NOMO-1 treated with dmso at 0.1 percent for 144 hours (cell line): Measurements from ENCODE around the gene DEDD.
A peak's percentile ranks its signal among the peaks of the same experiment; 100 is the strongest.

Experiments used
- DNase-seq: peaks from one replicate; lab custom pipeline; 2025; ENCODE audit not compliant: unreplicated experiment; lab: John Stamatoyannopoulos, UW

DEDD gene

DNA sequence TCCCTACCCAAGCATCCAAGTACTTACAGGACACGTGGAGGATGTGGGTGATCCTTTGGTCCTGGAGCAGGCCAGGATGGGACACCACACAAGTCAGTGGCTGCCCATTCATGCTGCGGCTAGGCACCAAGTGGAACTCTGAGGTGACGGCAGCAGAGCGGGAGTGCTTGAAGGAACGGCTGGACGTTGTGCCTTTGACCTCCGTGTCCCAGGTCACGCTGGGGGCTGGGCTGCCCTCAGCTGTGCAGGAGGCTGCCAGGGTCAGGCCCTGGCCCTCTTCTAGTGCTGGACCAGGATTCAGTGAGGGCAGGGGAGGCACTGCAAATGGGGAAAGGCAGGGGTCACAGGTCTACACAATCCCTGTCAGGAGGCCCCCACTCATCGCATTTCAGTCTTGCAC, 55.0 kb downstream of the DEDD start:
- no peak for DNase-seq

DNA sequence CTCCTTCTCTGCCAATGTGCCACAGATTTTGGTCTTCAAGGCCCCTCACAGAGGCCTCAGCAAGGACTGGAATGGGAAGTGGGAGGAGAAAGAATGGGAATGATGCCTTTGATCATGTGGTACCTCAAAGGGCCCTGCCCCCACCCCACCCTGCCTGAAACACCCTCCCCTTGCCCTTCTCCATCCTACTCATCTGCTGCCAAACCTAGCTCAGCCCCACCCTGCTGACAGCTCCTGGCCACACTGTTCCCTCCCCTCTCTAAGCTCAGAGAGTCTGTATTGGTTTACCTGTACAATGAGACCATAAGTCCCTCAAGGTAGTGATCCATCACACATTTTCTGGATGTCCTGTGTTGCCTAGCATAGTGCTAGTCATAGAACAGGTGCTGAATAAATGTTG, 56.1 kb downstream of the DEDD start:
- no peak for DNase-seq

DNA sequence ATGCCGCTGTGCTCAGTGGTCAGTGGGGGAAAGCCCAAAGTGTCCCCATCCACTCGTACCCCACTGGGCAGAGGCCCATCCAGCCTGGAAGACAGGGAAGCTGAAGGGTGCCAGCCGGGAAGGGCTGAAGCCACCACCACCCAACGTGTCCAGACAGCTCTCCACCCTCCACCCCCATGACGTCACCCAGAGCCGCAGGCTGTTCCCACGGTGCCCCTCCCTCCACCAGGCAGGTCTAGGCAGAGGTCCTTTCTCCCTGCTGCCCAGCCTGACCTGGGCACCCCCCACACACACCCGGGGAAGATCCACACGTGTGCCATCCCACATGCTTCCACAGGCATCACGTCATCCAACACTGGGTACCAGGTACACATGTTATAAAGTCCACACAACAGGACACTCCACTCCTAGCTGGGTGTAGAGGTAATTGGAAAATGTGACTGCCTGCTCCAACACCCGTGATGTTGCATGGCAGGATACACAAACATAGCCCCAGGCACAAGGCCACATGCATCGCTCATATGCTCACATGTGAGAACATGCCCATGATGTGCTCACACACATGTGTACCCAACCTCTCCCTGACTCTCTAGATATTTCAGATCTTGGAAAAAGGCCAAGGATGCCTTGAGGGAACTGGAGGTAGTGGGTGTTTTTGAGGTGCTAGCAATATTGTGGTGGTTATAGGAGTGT, 57.6 kb downstream of the DEDD start:
- DNase-seq = no peak

DNA sequence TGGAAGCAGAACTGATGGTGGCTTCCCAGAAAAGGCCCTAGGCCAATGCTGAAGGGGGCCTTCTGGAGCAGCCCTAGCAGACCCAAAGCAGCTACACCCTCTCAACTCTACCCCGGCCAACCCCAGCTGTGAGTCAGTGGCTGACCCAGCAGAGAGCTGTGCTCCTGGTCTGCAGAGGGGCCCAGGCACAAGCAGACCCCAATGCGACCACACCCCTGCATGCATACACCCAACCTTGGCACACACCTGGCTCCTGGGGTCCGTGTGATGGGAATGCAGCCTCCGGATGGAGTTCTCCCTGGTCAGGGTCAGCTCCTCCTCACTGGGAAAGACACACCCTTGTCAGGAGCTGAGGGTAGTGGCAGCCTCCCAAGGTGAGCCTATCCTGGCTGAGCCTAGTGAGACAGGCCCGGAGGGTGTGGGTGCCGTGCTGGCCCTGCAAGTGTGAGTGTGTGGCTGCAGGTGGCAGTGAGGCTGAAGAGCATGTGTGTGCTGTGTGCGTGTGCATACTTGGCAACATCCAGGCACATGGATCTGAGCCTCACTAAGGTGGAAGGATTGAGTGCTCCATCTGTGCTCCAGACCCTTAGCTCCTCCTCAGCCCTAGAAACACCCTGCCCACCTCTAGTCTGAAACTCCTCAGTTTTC, 58.9 kb downstream of the DEDD start:
- DNase-seq = no peak

DNA sequence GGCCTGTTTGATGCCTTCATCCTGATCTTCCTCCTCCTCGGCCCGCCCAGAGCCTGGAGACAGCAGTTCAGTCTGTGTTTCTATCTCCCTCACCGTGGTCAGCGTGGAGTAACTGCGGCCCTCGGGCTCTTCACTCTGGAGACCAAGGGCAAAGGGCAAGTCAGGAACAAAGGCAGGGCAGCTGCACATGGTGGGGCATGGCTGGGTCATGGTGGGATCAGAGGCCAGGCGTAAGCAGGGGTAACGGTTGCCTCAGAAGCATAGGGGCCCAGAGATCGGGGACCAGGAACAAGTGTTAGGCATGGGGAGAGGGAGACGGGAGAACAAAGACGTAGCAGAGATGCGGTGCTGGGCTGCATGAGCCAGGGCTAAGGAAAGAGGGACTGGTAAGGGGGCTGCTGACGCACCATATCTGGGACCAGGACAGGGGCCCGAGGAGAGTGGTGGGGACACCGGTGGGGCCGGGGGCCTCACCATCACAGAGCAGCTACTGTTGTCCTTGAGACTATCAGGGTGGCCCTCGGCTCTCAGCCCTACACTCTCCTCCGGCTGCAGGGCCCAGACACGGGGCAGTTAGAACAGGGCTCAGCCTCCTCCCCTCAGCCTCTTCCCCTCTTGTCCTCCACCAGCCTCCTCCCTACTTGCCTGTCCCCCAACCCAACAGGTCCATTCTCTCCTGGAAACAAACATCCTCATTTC, 59.6 kb downstream of the DEDD start:
- DNase-seq = no peak

DNA sequence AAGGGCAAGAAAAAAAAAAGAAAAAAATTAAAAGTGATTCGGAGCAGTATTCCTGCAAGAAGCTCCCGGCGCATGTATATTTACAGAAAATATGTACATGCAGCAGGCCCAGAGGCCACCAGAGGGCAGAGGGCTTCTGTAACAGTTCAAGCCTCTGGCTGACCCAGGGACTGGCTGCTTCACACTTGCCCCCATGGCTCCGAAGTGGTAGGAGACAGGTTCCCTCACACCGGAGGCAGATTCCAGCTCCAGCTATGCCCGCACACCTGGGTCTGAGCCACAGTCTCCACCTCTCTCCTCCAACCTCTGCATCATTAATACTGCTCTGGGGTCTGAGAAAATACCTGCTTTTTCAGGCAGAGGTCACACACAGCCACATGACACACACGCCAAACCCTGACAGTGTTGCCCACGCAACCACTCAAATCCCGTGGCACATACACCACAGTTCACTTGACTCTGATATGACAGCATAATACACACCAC, 60.5 kb downstream of the DEDD start:
- peak; percentile 18 for DNase-seq
